ENCODE measurements around the gene SEC24A.
"Not testable (repeated sequence)": the region's sequence is repeated elsewhere in the genome, so short reads cannot be mapped to it uniquely, and the experiment has no call there.

- TF ChIP-seq CTCF (IDR thresholded peaks at IDR 0.05; ENCODE audit: low read depth, low read length); EZH2phosphoT487 (IDR thresholded peaks at IDR 0.05; ENCODE audit: low read depth): not testable (repeated sequence)
Observed at GRCh38 chr5:134677357-134677756, 28.8 kb downstream of the SEC24A start.

Data from OCI-LY3 (cell line).